Coronary artery (tissue), 2 donors: ENCODE measurements around the gene MB21D2.

Experiments used
- DNase-seq: peaks from one replicate; pipeline ENCODE4 v3.0.0-alpha.2; 2017; ENCODE audit warnings: low spot score
- H3K27ac ChIP-seq, 2 donors: fragments of 200-600 bp; sonication (generic); one replicate each; pipeline ENCODE4 v1.5.1; 2016 to 2019
- H3K4me3 ChIP-seq: fragments of 200-600 bp; sonication (generic); 2 replicates; pipeline ENCODE4 v1.5.1; 2016; ENCODE audit warnings: mild to moderate bottlenecking, moderate library complexity
- TF ChIP-seq, protein P1 (sequence below): fragments of 200-600 bp; sonication (generic); IDR thresholded peaks from one replicate; pipeline ENCODE4 v1.5.1; 2019; ENCODE audit warnings: antibody characterized with exemption

The MB21D2 gene

GRCh38 chr3:192915722-192916121 is 1.9 kb downstream of the MB21D2 start:
- H3K27ac ChIP-seq, result no peak overlapping the region
- DNase-seq, result no peak
- H3K4me3 ChIP-seq, result no peak overlapping the region
- TF ChIP-seq, protein P1, sequence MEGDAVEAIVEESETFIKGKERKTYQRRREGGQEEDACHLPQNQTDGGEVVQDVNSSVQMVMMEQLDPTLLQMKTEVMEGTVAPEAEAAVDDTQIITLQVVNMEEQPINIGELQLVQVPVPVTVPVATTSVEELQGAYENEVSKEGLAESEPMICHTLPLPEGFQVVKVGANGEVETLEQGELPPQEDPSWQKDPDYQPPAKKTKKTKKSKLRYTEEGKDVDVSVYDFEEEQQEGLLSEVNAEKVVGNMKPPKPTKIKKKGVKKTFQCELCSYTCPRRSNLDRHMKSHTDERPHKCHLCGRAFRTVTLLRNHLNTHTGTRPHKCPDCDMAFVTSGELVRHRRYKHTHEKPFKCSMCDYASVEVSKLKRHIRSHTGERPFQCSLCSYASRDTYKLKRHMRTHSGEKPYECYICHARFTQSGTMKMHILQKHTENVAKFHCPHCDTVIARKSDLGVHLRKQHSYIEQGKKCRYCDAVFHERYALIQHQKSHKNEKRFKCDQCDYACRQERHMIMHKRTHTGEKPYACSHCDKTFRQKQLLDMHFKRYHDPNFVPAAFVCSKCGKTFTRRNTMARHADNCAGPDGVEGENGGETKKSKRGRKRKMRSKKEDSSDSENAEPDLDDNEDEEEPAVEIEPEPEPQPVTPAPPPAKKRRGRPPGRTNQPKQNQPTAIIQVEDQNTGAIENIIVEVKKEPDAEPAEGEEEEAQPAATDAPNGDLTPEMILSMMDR, result no peak

- no peak for DNase-seq
- H3K4me3 ChIP-seq, result no peak overlapping the region
- H3K27ac ChIP-seq, result no peak overlapping the region
- TF ChIP-seq, protein P1, result no peak
Observed at GRCh38 chr3:192915304-192915703, 2.4 kb downstream of the MB21D2 start.

- no peak for DNase-seq
- Histone ChIP-seq H3K4me3 (no peak overlapping the region), H3K27ac (no peak overlapping the region)
Observed at GRCh38 chr3:192914848-192915247, 2.8 kb downstream of the MB21D2 start.

GRCh38 chr3:192913540-192913939 is 4.1 kb downstream of the MB21D2 start:
- no peak for DNase-seq

More at GRCh38 chr3:192914848-192915247, 2.8 kb downstream of the MB21D2 start:
- TF ChIP-seq, protein P1, result no peak

DNA sequence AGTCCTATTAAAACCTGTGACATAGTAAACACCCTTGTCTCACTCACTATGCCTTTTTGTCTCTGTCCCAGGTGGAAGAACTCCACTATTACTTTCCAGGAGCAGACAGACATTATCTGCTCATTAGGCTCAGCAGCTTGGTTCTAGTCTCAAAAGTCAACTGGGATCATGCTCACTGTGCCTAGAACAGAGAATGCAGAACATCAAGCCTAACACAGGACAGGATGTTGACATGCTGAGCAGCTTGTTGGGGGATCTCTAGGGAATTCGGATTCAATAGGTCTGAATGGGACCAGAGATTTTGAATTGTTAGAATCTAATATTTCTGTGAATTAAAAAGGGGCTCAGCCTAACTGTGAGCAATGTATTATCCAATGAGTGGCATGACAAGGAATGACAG is 6.4 kb downstream of the MB21D2 start:
- H3K27ac ChIP-seq, result no peak overlapping the region
- TF ChIP-seq, protein P1, result no peak
- DNase-seq, result no peak
- no peak overlapping the region for H3K4me3 ChIP-seq

More at GRCh38 chr3:192913540-192913939, 4.1 kb downstream of the MB21D2 start:
- Histone ChIP-seq H3K4me3 (no peak overlapping the region), H3K27ac (no peak overlapping the region)
- TF ChIP-seq, protein P1, result no peak

DNA sequence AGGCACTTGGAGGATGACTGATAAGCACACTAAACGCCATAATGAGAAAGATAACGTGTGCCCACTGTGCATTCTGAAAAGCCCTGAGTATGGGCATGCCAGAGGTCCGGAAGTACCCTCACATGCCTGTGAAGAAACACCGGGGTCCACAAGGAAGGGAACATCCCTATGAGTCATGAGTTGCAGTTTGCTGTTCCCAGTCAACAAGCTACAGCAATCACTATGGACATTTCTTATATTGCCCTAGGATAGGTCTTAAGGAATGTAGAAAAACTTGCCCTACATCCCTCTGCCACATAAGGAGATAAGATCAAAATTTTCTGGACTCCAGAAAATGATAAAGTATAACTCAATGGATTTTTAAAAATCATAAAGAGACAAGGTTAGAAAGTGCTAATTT is 9.9 kb downstream of the MB21D2 start:
- Histone ChIP-seq H3K4me3 (no peak overlapping the region), H3K27ac (no peak overlapping the region)
- DNase-seq, result no peak
- TF ChIP-seq, protein P1, result no peak

- TF ChIP-seq, protein P1, result no peak
- Histone ChIP-seq H3K4me3 (no peak overlapping the region), H3K27ac (no peak overlapping the region)
- DNase-seq, result no peak
Observed at GRCh38 chr3:192906940-192907339, 10.7 kb downstream of the MB21D2 start.
